SK-N-SH (cell line): ENCODE data around the gene OGDHL. TPM values are rescaled to one million over a fixed set of nuclear protein-coding genes. Genes with fewer than 3 reads are reported as not detected.

Experiments
- CTCF ChIA-PET: fragments of 300-600, 350-600 bp; formaldehyde crosslinking; extraction: SDS; loops from one replicate; lab custom pipeline; 2021; lab: Yijun Ruan, JAX
- POLR2A ChIA-PET: fragments of 350-600 bp; sonication (Branson Sonifier 250); formaldehyde crosslinking; extraction: SDS; loops from one replicate; lab custom pipeline; 2020; ENCODE audit warnings: antibody characterized with exemption, inconsistent platforms; lab: Yijun Ruan, JAX
- DNase-seq: peaks from one replicate; pipeline ENCODE4 v3.0.0; 2012
- H2AFZ ChIP-seq: fragments of 200-600 bp; sonication (generic); 2 replicates; pipeline ENCODE4 v1.8.1; 2016; ENCODE audit warnings: antibody characterized with exemption, mild to moderate bottlenecking, low read depth
- H3F3A ChIP-seq: fragments of 200-600 bp; sonication (generic); replicated peaks from 2 replicates; pipeline ENCODE3; 2016; ENCODE audit warnings: antibody characterized with exemption, mild to moderate bottlenecking; ENCODE audit not compliant: insufficient read depth
- H3K27ac ChIP-seq, 2 experiments: fragments of 200-500 bp in 1 of 2; fragments of 200-600 bp in 1 of 2; sonication (Bioruptor generic) in 1 of 2; sonication (generic), shearing (Covaris generic) in 1 of 2; 2 replicates each; pipeline versions ENCODE4 v1.5.1 to v1.6.1; 2014 to 2016; ENCODE audit warnings: low read depth in 2 of 2, inconsistent platforms in 1 of 2, low read length in 1 of 2, mild to moderate bottlenecking in 1 of 2, mixed read lengths in 1 of 2
- H3K27me3 ChIP-seq: fragments of 200-600 bp; sonication (generic), shearing (Covaris generic); 2 replicates; pipeline ENCODE4 v1.6.1; 2016; ENCODE audit warnings: mixed run types; ENCODE audit not compliant: insufficient read depth
- H3K36me3 ChIP-seq, 2 experiments: fragments of 200-500 bp in 1 of 2; fragments of 200-600 bp in 1 of 2; sonication (Bioruptor generic) in 1 of 2; sonication (generic) in 1 of 2; replicated peaks in 1 of 2; 2 replicates each; pipeline versions ENCODE3 to v1.5.1; 2014 to 2016; ENCODE audit warnings: low read length in 1 of 2, mild to moderate bottlenecking in 1 of 2; ENCODE audit not compliant: insufficient read depth in 2 of 2, control insufficient read depth in 1 of 2
- H3K4me1 ChIP-seq, 2 experiments: fragments of 200-500 bp in 1 of 2; fragments of 200-600 bp in 1 of 2; sonication (Bioruptor generic) in 1 of 2; sonication (generic), shearing (Covaris generic) in 1 of 2; 2 replicates each; pipeline versions ENCODE4 v1.5.1 to v1.6.1; 2014 to 2016; ENCODE audit warnings: low read depth in 1 of 2, low read length in 1 of 2, mixed run types in 1 of 2; ENCODE audit not compliant: insufficient read depth in 2 of 2, control insufficient read depth in 1 of 2
- H3K4me2 ChIP-seq: fragments of 200-600 bp; sonication (generic), shearing (Covaris generic); 2 replicates; pipeline ENCODE4 v1.6.1; 2017; ENCODE audit warnings: mixed run types
- H3K4me3 ChIP-seq, 2 experiments: fragments of 200-500 bp in 1 of 2; fragments of 200-600 bp in 1 of 2; sonication (Bioruptor generic) in 1 of 2; sonication (generic), shearing (Covaris generic) in 1 of 2; 2 replicates each; pipeline versions ENCODE4 v1.5.1 to v1.8.1; 2014 to 2016; ENCODE audit warnings: low read depth in 2 of 2, inconsistent platforms in 1 of 2, low read length in 1 of 2, mild to moderate bottlenecking in 1 of 2, mixed read lengths in 1 of 2, moderate library complexity in 1 of 2
- H3K79me2 ChIP-seq: fragments of 200-600 bp; sonication (generic); 2 replicates; pipeline ENCODE4 v1.8.1; 2017; ENCODE audit warnings: mild to moderate bottlenecking; ENCODE audit not compliant: insufficient read depth
- H3K9ac ChIP-seq: fragments of 200-600 bp; sonication (generic); 2 replicates; pipeline ENCODE4 v1.6.1; 2017; ENCODE audit warnings: mixed run types
- H3K9me2 ChIP-seq: fragments of 200-600 bp; sonication (generic); 2 replicates; pipeline ENCODE4 v1.6.1; 2017; ENCODE audit warnings: mixed run types
- H3K9me3 ChIP-seq: fragments of 200-600 bp; sonication (generic); 2 replicates; pipeline ENCODE4 v1.6.1; 2017; ENCODE audit warnings: mixed run types, mild to moderate bottlenecking, moderate library complexity
- H4K20me1 ChIP-seq: fragments of 200-600 bp; sonication (generic); 2 replicates; pipeline ENCODE4 v1.6.1; 2017; ENCODE audit warnings: mild to moderate bottlenecking, mixed run types; ENCODE audit not compliant: insufficient read depth
- CHD2 ChIP-seq: fragments of 150-350 bp; IDR thresholded peaks from 2 replicates; pipeline ENCODE4 v1.6.1; 2018; ENCODE audit warnings: low read length; ENCODE audit not compliant: partially characterized antibody
- ELF1 ChIP-seq: IDR thresholded peaks from 2 replicates; pipeline ENCODE4 v1.4.0; 2012
- EZH2phosphoT487 ChIP-seq: fragments of 200-600 bp; sonication (generic); IDR thresholded peaks from 2 replicates; pipeline ENCODE4 v1.6.1; 2017; ENCODE audit warnings: low read depth, mixed run types, mild to moderate bottlenecking, antibody characterized with exemption, moderate library complexity, borderline replicate concordance
- FOSL2 ChIP-seq: IDR thresholded peaks from 2 replicates; pipeline ENCODE4 v1.4.0; 2012; ENCODE audit warnings: low read depth, mild to moderate bottlenecking, moderate library complexity, borderline replicate concordance
- FOXM1 ChIP-seq: IDR thresholded peaks from 2 replicates; pipeline ENCODE4 v1.4.0; 2012; ENCODE audit warnings: low read depth, mild to moderate bottlenecking
- GATA2 ChIP-seq: sonication (generic); formaldehyde crosslinking; IDR thresholded peaks from 2 replicates; pipeline ENCODE4 v1.5.0; 2020; ENCODE audit warnings: mild to moderate bottlenecking, missing genetic modification reagents
- JUND ChIP-seq: IDR thresholded peaks from 2 replicates; pipeline ENCODE4 v1.4.0; 2012
- MEF2A ChIP-seq: IDR thresholded peaks from 2 replicates; pipeline ENCODE4 v1.4.0; 2012; ENCODE audit warnings: low read depth, borderline replicate concordance
- MXI1 ChIP-seq: IDR thresholded peaks from 2 replicates; pipeline ENCODE4 v1.6.1; 2012; ENCODE audit warnings: mild to moderate bottlenecking, low read depth, low read length, improper control_type of control experiment
- POLR2AphosphoS5 ChIP-seq: IDR thresholded peaks from 2 replicates; pipeline ENCODE4 v1.6.1; 2012; ENCODE audit warnings: low read depth, low read length
- RAD21 ChIP-seq: IDR thresholded peaks from 2 replicates; pipeline ENCODE4 v1.6.1; 2012; ENCODE audit warnings: mild to moderate bottlenecking, low read length
- SIN3A ChIP-seq: IDR thresholded peaks from 2 replicates; pipeline ENCODE4 v1.6.1; 2012; ENCODE audit warnings: low read depth, mild to moderate bottlenecking, low read length, moderate library complexity, borderline replicate concordance
- SMC3 ChIP-seq: IDR thresholded peaks from 2 replicates; pipeline ENCODE4 v1.6.1; 2012; ENCODE audit warnings: low read depth, low read length, improper control_type of control experiment
- WGBS: methylation state at CpG from one replicate; pipeline ENCODE4 v1.1.6; 2017; ENCODE audit warnings: low lambda C conversion rate; 5-methylcytosine and 5-hydroxymethylcytosine counted together
- polyA plus RNA-seq, 3 experiments: library from polyadenylated mRNA; depleted of rRNA; stranded (reverse); fragments of >200 nt; gene quantifications; 2 replicates each; pipeline ENCODE4 v1.2.3, GENCODE V29; 2012
- TF ChIP-seq, protein P1 (sequence below): fragments of 150-350 bp; IDR thresholded peaks from 2 replicates; pipeline ENCODE4 v1.6.1; 2017; ENCODE audit warnings: antibody characterized with exemption, low read length, low read depth, borderline replicate concordance
- TF ChIP-seq, protein P2 (sequence below): IDR thresholded peaks from 2 replicates; pipeline ENCODE4; 2012
- TF ChIP-seq, protein P3 (sequence below): fragments of 200-600 bp; sonication (generic); IDR thresholded peaks from 2 replicates; pipeline ENCODE4 v1.6.1; 2017; ENCODE audit warnings: antibody characterized with exemption, mild to moderate bottlenecking, moderate library complexity
- TF ChIP-seq, protein P4 (sequence below): IDR thresholded peaks from 2 replicates; pipeline ENCODE4 v1.4.0; 2012; ENCODE audit warnings: low read depth, borderline replicate concordance

OGDHL gene
- polyA plus RNA-seq, 1 of the 3 experiments (the other 2 are of a cell fraction) = 25.4 TPM

DNA sequence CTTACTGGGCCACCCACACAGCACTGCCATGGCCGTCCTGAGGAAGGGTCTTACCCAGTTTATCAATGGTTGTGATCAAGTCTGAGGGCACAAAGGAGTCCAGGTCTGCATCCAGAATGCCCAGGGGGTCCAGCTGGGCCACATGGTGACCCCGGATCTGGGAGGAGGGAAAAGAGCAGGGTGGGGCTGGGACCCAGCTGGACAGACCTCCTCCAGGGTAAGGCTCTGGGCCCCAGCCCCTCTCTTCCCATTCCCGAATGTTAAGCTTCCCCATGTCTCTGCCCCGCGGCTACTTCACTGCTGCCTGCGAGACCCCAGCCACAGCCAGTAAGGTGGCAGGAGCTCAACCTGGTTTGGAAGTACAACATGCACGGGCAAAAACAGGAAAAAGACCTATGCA lies 9.5 kb downstream of the OGDHL start:
- H2AFZ ChIP-seq = no peak overlapping the region
- TF ChIP-seq, protein P1, sequence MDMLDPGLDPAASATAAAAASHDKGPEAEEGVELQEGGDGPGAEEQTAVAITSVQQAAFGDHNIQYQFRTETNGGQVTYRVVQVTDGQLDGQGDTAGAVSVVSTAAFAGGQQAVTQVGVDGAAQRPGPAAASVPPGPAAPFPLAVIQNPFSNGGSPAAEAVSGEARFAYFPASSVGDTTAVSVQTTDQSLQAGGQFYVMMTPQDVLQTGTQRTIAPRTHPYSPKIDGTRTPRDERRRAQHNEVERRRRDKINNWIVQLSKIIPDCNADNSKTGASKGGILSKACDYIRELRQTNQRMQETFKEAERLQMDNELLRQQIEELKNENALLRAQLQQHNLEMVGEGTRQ = no peak
- no peak for TF ChIP-seq JUND
- TF ChIP-seq, protein P2, sequence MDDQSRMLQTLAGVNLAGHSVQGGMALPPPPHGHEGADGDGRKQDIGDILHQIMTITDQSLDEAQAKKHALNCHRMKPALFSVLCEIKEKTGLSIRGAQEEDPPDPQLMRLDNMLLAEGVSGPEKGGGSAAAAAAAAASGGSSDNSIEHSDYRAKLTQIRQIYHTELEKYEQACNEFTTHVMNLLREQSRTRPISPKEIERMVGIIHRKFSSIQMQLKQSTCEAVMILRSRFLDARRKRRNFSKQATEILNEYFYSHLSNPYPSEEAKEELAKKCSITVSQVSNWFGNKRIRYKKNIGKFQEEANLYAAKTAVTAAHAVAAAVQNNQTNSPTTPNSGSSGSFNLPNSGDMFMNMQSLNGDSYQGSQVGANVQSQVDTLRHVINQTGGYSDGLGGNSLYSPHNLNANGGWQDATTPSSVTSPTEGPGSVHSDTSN = no peak
- TF ChIP-seq SMC3 = no peak
- TF ChIP-seq, all 33 proteins: peak for 0
- Histone ChIP-seq H4K20me1 (no peaks in the 10 kb centered on the region), H3K36me3 (peaks cover 0 to 43% of the 10 kb centered on the region in 2 experiments), H3K4me1 (peaks cover 0 to 3% of the 10 kb centered on the region in 2 experiments; a peak in 1 of 4 replicates), H3K27me3 (no peaks in the 10 kb centered on the region), H3K9me3 (no peaks in the 10 kb centered on the region), H3F3A (no peaks in the 10 kb centered on the region), H3K9ac (no peak overlapping the region), H3K27ac (no peak overlapping the region), H3K9me2 (no peaks in the 10 kb centered on the region), H3K4me2 (no peak overlapping the region), H3K79me2 (no peaks in the 10 kb centered on the region), H3K4me3 (no peak overlapping the region)
- POLR2A ChIA-PET = no interaction called here
- WGBS = 82% methylated on average over 6 of the region's 7 CpGs
- CTCF ChIA-PET = no interaction called here
- no peak for DNase-seq

DNA sequence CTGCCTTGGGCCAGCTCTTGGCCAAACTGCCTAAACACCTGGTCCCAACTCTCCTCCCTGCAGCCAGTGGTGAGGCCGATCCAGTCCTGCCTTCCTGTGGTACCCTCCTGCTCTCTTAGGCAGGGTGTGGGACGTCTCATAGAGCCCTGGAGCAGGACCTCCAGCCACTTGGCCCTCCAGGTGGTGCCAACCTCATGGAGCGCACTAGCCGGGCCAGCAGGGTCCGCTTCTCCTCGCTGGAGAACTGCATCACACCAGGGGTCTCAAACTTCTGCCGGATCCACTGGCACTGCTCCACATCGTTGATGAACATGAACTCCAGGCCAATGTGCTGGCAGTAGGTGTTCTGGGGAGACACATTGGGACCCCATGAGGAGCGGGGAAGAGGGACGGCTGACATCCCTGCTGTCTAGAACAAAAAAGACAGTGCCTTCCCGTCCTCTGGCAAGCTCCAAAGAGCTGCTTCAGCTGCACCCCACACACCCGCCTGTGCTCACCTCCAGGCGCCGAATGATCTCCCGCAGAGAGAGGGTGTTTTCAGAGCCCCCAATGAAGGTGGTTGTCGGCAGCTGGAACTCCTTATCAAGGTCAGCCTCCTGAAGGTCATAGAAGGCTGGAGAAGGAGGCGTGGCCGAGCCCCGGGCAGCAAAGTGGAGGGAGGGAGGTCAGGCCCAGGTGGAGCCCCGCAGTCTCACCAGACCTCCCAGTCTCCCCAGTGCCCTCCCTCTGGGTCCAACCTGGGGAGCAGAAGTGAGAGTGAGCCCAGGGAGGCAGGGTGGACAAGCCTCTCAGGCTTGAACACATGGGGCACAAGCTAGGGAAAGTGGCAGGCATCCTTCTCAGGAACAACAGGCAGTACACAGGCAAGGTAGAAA lies 10.2 kb downstream of the OGDHL start:
- Histone ChIP-seq H3K4me1 (peaks cover 0 to 3% of the 10 kb centered on the region in 2 experiments; a peak in 1 of 4 replicates), H4K20me1 (no peaks in the 10 kb centered on the region)
- CTCF ChIA-PET = no interaction called here

More for the DNA sequence above, 10.2 kb downstream of the OGDHL start:
- Histone ChIP-seq H3K9ac (no peak overlapping the region), H3K27ac (no peak overlapping the region), H3K9me2 (no peaks in the 10 kb centered on the region), H3K9me3 (no peaks in the 10 kb centered on the region), H3F3A (no peaks in the 10 kb centered on the region), H3K27me3 (no peaks in the 10 kb centered on the region), H3K4me2 (no peak overlapping the region), H3K36me3 (peaks cover 0 to 44% of the 10 kb centered on the region in 2 experiments), H2AFZ (no peak overlapping the region), H3K4me3 (no peak overlapping the region), H3K79me2 (no peaks in the 10 kb centered on the region)
- no peak for DNase-seq
- WGBS = 72% methylated on average over 11 of the region's 20 CpGs
- TF ChIP-seq, protein P3, sequence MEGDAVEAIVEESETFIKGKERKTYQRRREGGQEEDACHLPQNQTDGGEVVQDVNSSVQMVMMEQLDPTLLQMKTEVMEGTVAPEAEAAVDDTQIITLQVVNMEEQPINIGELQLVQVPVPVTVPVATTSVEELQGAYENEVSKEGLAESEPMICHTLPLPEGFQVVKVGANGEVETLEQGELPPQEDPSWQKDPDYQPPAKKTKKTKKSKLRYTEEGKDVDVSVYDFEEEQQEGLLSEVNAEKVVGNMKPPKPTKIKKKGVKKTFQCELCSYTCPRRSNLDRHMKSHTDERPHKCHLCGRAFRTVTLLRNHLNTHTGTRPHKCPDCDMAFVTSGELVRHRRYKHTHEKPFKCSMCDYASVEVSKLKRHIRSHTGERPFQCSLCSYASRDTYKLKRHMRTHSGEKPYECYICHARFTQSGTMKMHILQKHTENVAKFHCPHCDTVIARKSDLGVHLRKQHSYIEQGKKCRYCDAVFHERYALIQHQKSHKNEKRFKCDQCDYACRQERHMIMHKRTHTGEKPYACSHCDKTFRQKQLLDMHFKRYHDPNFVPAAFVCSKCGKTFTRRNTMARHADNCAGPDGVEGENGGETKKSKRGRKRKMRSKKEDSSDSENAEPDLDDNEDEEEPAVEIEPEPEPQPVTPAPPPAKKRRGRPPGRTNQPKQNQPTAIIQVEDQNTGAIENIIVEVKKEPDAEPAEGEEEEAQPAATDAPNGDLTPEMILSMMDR = no peak
- TF ChIP-seq, protein P1 = no peak
- TF ChIP-seq, protein P4, sequence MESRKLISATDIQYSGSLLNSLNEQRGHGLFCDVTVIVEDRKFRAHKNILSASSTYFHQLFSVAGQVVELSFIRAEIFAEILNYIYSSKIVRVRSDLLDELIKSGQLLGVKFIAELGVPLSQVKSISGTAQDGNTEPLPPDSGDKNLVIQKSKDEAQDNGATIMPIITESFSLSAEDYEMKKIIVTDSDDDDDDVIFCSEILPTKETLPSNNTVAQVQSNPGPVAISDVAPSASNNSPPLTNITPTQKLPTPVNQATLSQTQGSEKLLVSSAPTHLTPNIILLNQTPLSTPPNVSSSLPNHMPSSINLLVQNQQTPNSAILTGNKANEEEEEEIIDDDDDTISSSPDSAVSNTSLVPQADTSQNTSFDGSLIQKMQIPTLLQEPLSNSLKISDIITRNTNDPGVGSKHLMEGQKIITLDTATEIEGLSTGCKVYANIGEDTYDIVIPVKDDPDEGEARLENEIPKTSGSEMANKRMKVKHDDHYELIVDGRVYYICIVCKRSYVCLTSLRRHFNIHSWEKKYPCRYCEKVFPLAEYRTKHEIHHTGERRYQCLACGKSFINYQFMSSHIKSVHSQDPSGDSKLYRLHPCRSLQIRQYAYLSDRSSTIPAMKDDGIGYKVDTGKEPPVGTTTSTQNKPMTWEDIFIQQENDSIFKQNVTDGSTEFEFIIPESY = no peak
- TF ChIP-seq RAD21 (no peak), POLR2AphosphoS5 (no peak), ELF1 (no peak), FOSL2 (no peak), MEF2A (no peak), SMC3 (no peak), EZH2phosphoT487 (no peak), MXI1 (no peak), FOXM1 (no peak), CHD2 (no peak), GATA2 (CRISPR knock-in tag) (no peak), SIN3A (no peak)
- TF ChIP-seq, protein P2 = no peak
- POLR2A ChIA-PET = interaction anchor here (1.2 kb wide), 1 partner anchor 8 kb away, joined by 3 read pairs; no protein-coding TSS in a partner anchor
